Fibroblast of lung (primary cell): ENCODE data around the gene DUSP9.

Source experiments
- CTCF ChIP-seq, 2 donors: IDR thresholded peaks in 1 of 2; conservative IDR thresholded peaks in 1 of 2; 1 replicate in 1 of 2; 2 replicates in 1 of 2; pipeline ENCODE4 v1.5.1; 2011 to 2012; ENCODE audit warnings: low read length in 2 of 2, control low read depth in 1 of 2, inconsistent platforms in 1 of 2, low read depth in 1 of 2, mild to moderate bottlenecking in 1 of 2
- EZH2 ChIP-seq: IDR thresholded peaks from 2 replicates; pipeline ENCODE4 v1.5.1; 2012; ENCODE audit warnings: low read length, control low read depth, mild to moderate bottlenecking; ENCODE audit errors: missing control alignments

GRCh38 chrX:153688506-153688905 lies 41.5 kb downstream of the DUSP9 start:
- TF ChIP-seq CTCF (conservative IDR thresholded peaks at IDR 0.05 in 1 of 2, IDR thresholded peaks at IDR 0.05 in 1 of 2; ENCODE audit: low read depth in 1 of 2, low read length in 2 of 2) (no peak), EZH2 (no peak)
